ENCODE data around the gene HSDL2. TPM values are rescaled to one million over a fixed set of nuclear protein-coding genes. Genes with fewer than 3 reads are reported as not detected.
A peak's percentile ranks its signal among the peaks of the same experiment; 100 is the strongest.

Gene HSDL2
- total RNA-seq, 6 experiments from 2014 or later: 65.8 to 96.8 (median 79.8) TPM

GRCh38 chr9:112338561-112338960, 41.3 kb upstream of the HSDL2 start:
- H3K27me3 ChIP-seq: no peaks in the 10 kb centered on the region
- no peak overlapping the region for H3K4me3 ChIP-seq
- DNase-seq: no peak
- peak overlapping the region in 1 of 3 donors; percentile 79 for H3K27ac ChIP-seq
- WGBS (ENCODE audit: insufficient coverage, low coverage, low lambda C conversion rate, missing lambda C conversion rate): 17% methylated on average over 2 of the region's 3 CpGs
- H3K9me3 ChIP-seq: no peaks in the 10 kb centered on the region
- H3K4me1 ChIP-seq: peaks cover 0 to 21% (median 8%) of the 10 kb centered on the region in 4 donors
- TF ChIP-seq POLR2A (IDR thresholded peaks at IDR 0.05) (no peak), CTCF (IDR thresholded peaks at IDR 0.05) (no peak)
- peak in 1 of 4 donors; percentile 5 for ATAC-seq
- intact Hi-C loops (cut with DNase I): no loop called here
- H3K36me3 ChIP-seq: no peaks in the 10 kb centered on the region

- no peak for ATAC-seq
- Histone ChIP-seq H3K4me3 (no peak overlapping the region), H3K27ac (no peak overlapping the region), H3K36me3 (no peaks in the 10 kb centered on the region), H3K4me1 (peaks cover 0 to 21% (median 8%) of the 10 kb centered on the region in 4 donors), H3K9me3 (no peaks in the 10 kb centered on the region), H3K27me3 (no peaks in the 10 kb centered on the region)
- no peak for DNase-seq
- no peak for TF ChIP-seq CTCF (IDR thresholded peaks at IDR 0.05)
- no peak for TF ChIP-seq POLR2A (IDR thresholded peaks at IDR 0.05)
- intact Hi-C loops (cut with DNase I): no loop called here
- 78% methylated on average over 3 of the region's 3 CpGs for WGBS (ENCODE audit: insufficient coverage, low coverage, low lambda C conversion rate, missing lambda C conversion rate)
These were observed 40.0 kb upstream of the HSDL2 start for GRCh38 chr9:112339886-112340285.

GRCh38 chr9:112341730-112342129, 38.2 kb upstream of the HSDL2 start:
- Histone ChIP-seq H3K27me3 (no peaks in the 10 kb centered on the region), H3K36me3 (no peaks in the 10 kb centered on the region), H3K4me3 (no peak overlapping the region), H3K9me3 (no peaks in the 10 kb centered on the region), H3K4me1 (peaks cover 0 to 19% (median 8%) of the 10 kb centered on the region in 4 donors), H3K27ac (no peak overlapping the region)
- intact Hi-C loops (cut with DNase I): no loop called here
- TF ChIP-seq POLR2A (IDR thresholded peaks at IDR 0.05): no peak
- TF ChIP-seq CTCF (IDR thresholded peaks at IDR 0.05): no peak
- no peak for ATAC-seq
- DNase-seq: no peak

GRCh38 chr9:112348257-112349007, 31.5 kb upstream of the HSDL2 start:
- WGBS (ENCODE audit: insufficient coverage, low coverage, low lambda C conversion rate, missing lambda C conversion rate): 16% methylated on average over 17 of the region's 19 CpGs
- Histone ChIP-seq H3K4me3 (peak overlapping the region; percentile 31 to 53 (median 39)), H3K4me1 (peaks cover 0 to 34% (median 5%) of the 10 kb centered on the region in 4 donors), H3K27ac (peak overlapping the region; percentile 54 to 70 (median 59)), H3K9me3 (no peaks in the 10 kb centered on the region), H3K36me3 (no peaks in the 10 kb centered on the region), H3K27me3 (no peaks in the 10 kb centered on the region)
- intact Hi-C loops (cut with DNase I): no loop called here
- ATAC-seq: peak; percentile 83 to 92 (median 86)
- peak; percentile 94 to 95 (median 94) for DNase-seq
- TF ChIP-seq POLR2A (IDR thresholded peaks at IDR 0.05) (peak; percentile 39), CTCF (IDR thresholded peaks at IDR 0.05) (no peak)
